ENCODE data around the gene ZNF563.
"Not testable (repeated sequence)": the region's sequence is repeated elsewhere in the genome, so short reads cannot be mapped to it uniquely, and the experiment has no call there.

ZNF563 gene

DNA sequence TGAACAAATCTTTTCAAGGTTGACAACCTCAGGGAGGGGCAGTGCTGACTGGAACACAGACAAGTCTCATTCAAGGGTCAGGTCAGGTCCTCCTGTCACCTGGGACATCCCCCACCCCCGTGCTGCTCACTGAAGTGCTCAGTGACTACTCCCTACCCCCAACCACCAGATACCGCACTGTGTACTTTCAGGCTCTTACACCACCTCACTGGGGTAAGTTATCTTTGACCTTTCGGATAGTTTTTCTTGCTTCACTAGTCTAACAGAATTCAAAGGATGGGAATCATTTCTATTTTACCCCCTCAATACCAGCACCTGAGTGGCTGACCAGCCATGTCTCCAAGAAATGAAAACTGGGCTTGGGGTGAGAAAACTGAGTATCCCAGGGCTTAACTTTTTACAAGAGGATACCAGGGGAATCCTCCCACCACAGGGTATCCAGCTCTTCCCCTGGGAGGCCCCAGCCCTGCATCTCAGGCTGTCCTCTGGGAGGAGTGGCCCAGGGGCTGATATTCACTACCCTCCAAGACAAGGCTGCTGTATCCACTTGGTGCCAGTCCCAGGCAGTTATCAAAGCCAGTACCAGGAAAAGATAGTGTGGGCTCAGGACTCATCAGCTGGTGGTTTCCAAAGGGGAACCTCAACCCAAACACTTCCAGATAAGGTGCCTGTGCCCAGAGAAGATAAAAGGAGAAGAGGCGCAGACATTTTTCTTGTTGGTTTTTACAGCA, 2.1 kb downstream of the ZNF563 start:
- TF ChIP-seq, protein P1, sequence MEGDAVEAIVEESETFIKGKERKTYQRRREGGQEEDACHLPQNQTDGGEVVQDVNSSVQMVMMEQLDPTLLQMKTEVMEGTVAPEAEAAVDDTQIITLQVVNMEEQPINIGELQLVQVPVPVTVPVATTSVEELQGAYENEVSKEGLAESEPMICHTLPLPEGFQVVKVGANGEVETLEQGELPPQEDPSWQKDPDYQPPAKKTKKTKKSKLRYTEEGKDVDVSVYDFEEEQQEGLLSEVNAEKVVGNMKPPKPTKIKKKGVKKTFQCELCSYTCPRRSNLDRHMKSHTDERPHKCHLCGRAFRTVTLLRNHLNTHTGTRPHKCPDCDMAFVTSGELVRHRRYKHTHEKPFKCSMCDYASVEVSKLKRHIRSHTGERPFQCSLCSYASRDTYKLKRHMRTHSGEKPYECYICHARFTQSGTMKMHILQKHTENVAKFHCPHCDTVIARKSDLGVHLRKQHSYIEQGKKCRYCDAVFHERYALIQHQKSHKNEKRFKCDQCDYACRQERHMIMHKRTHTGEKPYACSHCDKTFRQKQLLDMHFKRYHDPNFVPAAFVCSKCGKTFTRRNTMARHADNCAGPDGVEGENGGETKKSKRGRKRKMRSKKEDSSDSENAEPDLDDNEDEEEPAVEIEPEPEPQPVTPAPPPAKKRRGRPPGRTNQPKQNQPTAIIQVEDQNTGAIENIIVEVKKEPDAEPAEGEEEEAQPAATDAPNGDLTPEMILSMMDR (IDR thresholded peaks at IDR 0.05; ENCODE audit: control insufficient read depth, extremely low read depth, insufficient read depth), result no peak
- no peak overlapping the region for H3K4me3 ChIP-seq (ENCODE audit: low read depth, low read length)
- DNase-seq (ENCODE audit: low read depth), result no peak

DNA sequence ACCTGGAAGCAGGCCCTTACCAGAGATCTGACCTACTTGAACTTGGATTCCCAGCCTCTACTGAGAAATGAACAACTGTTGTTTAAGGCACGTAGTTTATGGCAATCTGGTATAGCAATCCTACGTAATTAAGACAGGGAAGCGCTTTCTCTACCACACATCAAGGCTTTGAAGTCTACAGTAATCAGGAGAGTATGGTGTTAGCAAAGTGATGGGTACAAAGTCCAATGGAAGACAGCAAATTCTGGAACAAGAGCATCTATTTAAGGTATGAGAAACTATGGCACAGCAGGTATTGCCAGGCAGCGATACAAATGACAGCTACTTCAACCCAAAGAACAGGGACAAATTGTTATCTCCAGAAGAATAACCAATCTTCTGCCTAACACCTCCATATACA, 3.1 kb downstream of the ZNF563 start:
- DNase-seq (ENCODE audit: low read depth), result no peak
- no peak overlapping the region for H3K4me3 ChIP-seq (ENCODE audit: low read depth, low read length)
- TF ChIP-seq, protein P1 (IDR thresholded peaks at IDR 0.05; ENCODE audit: control insufficient read depth, extremely low read depth, insufficient read depth), result no peak

DNA sequence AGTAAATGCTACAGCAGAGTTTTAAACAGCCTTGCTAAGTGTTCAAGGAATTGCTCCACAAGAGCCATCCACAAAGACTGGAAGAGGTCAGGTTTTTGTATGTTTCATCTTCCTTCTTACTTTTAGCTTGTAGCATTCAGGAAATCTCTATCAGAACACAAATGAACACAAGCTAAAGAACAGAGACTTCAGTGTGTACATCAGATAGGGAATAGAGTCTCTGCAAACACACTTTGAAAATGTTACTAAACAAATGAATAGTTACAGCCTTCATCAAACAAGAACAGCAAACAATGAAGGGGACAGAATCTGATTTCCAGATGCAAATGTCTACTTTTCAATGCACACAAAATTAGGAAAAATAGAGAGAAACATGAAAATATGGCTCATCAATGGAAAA, 7.7 kb downstream of the ZNF563 start:
- H3K4me3 ChIP-seq (ENCODE audit: low read depth, low read length), result no peak overlapping the region
- TF ChIP-seq, protein P1 (IDR thresholded peaks at IDR 0.05; ENCODE audit: control insufficient read depth, extremely low read depth, insufficient read depth), result no peak
- DNase-seq (ENCODE audit: low read depth), result peak; percentile 23

DNA sequence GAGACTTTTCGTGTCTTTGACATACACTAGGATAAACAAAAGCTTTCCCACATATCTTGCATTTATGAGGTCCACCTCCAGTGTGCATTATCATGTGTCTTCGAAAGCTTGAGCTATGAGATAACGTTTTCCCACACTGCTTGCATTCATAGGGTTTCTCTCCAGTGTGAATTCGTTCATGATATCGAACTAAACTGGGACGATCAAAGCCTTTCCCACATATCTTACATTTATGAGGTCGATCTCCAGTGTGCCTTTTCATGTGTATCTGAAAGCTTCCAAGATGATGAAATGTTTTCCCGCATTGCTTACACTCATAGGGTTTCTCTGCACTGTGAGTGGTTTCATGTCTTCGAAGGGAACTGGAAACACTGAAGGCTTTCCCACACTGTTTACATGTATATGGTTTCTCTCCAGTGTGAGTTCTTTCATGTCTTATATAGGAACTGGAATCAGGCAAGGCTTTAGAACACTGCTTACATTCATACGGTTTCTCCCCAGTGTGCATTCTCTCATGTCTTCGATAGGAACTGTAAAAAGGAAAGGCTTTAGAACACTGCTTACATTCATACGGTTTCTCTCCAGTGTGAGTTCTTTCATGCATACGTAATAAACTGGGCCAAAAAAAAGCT, 14.5 kb downstream of the ZNF563 start:
- no peak for DNase-seq (ENCODE audit: low read depth)
- no peak overlapping the region for H3K4me3 ChIP-seq (ENCODE audit: low read depth, low read length)
- TF ChIP-seq, protein P1 (IDR thresholded peaks at IDR 0.05; ENCODE audit: control insufficient read depth, extremely low read depth, insufficient read depth), result no peak

DNA sequence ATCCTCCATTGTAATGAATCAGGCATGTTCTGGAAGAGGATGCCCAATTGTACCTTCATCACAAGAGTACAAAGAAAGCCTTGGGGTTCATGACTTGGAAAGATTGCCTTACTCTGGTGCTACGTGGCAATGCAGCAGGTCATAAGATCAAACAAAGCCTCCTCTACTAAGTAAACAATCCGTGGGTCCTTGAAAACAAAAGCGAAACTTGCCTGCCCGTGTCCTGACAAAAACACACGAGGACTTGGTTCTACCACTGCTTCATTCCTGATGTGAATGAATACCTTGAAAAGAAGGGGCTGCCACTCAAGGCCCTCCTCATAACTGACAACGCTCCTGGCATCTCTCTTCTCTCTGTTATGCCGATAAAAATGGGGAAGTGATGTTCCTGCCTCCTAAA, 18.9 kb downstream of the ZNF563 start:
- DNase-seq (ENCODE audit: low read depth), result no peak
- TF ChIP-seq, protein P1 (IDR thresholded peaks at IDR 0.05; ENCODE audit: control insufficient read depth, extremely low read depth, insufficient read depth), result no peak
- no peak overlapping the region for H3K4me3 ChIP-seq (ENCODE audit: low read depth, low read length)

DNA sequence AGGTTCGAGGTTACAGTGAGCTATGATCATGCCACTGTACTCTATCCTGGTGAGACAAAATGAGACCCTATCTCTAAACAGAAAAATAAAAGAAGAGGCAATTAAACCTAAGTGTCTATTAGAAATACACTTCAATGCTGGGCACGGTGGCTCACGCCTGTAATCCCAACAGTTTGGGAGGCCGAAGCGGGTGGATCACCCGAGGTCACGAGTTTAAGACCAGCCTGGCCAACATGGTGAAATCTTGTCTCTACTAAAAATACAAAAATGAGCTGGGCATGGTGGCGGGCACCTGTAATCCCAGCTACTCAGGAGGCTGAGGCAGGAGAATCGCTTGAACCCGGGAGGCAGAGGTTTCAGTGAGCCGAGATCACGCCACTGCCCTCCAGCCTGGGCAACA, 24.5 kb downstream of the ZNF563 start:
- not testable (repeated sequence) for DNase-seq (ENCODE audit: low read depth); H3K4me3 ChIP-seq (ENCODE audit: low read depth, low read length)

DNA sequence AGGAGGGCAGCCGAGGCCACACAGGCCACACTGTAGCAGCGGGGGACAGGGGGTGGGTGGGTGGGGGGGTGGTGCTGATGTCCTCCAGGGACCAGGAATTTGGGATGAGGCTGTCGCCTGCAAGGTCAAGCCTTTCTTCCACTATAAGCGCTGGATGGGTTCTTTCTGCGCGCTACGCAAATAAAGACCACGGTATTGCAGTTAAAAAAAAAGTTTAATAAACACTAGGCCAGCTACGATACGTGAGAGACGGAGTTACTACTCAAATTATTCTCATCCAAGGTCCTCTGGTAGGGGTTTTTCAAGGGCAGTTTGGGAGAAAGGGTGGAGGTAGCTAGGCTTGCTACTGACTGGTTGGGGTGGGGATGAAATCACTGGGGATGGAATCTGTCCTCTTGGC, 38.2 kb downstream of the ZNF563 start:
- peak overlapping the region; percentile 96 for H3K4me3 ChIP-seq (ENCODE audit: low read depth, low read length)
- TF ChIP-seq, protein P1 (IDR thresholded peaks at IDR 0.05; ENCODE audit: control insufficient read depth, extremely low read depth, insufficient read depth), result no peak
- DNase-seq (ENCODE audit: low read depth), result no peak
